GM12865 (cell line): ENCODE measurements around the gene OR9G1.

Source experiments
- DNase-seq: peaks from one replicate; pipeline ENCODE4 v3.0.0; 2010; ENCODE audit warnings: low read depth
- H3K4me3 ChIP-seq: 2 replicates; pipeline ENCODE4 v1.5.1; 2011; ENCODE audit warnings: mild to moderate bottlenecking, low read depth, low read length, control low read depth
- CTCF ChIP-seq: IDR thresholded peaks from 2 replicates; pipeline ENCODE4 v1.5.1; 2011; ENCODE audit warnings: low read length, control low read depth, low read depth, inconsistent platforms; ENCODE audit not compliant: insufficient read depth; ENCODE audit errors: missing control alignments

The OR9G1 gene

GRCh38 chr11:56720513-56720912 is 21.6 kb downstream of the OR9G1 start:
- H3K4me3 ChIP-seq = no peak overlapping the region
- TF ChIP-seq CTCF = no peak
- DNase-seq = no peak

GRCh38 chr11:56740107-56740506 is 41.2 kb downstream of the OR9G1 start:
- DNase-seq = no peak
- H3K4me3 ChIP-seq = no peak overlapping the region
- TF ChIP-seq CTCF = no peak

- no peak for TF ChIP-seq CTCF
- H3K4me3 ChIP-seq = no peak overlapping the region
- no peak for DNase-seq
Observed at GRCh38 chr11:56740886-56741285, 42.0 kb downstream of the OR9G1 start.

- no peak for DNase-seq
- no peak within 1 kb of the TSS for H3K4me3 ChIP-seq
- TF ChIP-seq CTCF = no peak
Observed at GRCh38 chr11:56748597-56748996, 49.7 kb downstream of the OR9G1 start, which contains the start of gene OR9G4. TSS of gene OR9G4 (minus strand) at chr11:56748697. CDS start at chr11:56743766, 4,931 bp downstream.

GRCh38 chr11:56750190-56750589 is 51.3 kb downstream of the OR9G1 start:
- H3K4me3 ChIP-seq = no peak overlapping the region
- no peak for TF ChIP-seq CTCF
- DNase-seq = no peak

GRCh38 chr11:56751480-56751879 is 52.6 kb downstream of the OR9G1 start:
- H3K4me3 ChIP-seq = no peak overlapping the region
- TF ChIP-seq CTCF = no peak
- no peak for DNase-seq
